Measurements from ENCODE around the gene FAM114A1.
A peak's percentile ranks its signal among the peaks of the same experiment; 100 is the strongest.
"Not testable (repeated sequence)": the region's sequence is repeated elsewhere in the genome, so short reads cannot be mapped to it uniquely, and the experiment has no call there.

FAM114A1 gene

GRCh38 chr4:38967260-38968095, 99.9 kb downstream of the FAM114A1 start:
- DNase-seq (ENCODE audit: low read depth in 2 of 2): no peak

DNA sequence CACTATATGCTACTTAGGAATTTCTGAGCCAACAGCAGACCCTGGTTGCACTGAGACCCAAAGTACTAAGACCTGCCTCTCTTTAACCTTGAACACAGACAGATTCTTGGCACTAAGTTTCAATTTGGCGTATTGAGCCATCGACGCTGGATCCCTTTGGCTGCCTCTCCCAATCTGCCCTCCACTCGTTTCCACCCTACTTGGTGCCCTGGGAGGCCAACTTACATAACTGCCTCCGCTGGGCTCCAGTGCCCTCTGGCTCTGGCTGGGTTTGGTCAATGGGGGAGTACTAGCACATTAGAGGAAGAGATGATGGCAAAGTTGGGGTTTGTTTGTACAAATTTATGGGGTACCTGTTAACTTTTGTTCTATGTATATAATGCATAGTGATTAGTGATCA, 101.1 kb downstream of the FAM114A1 start:
- no peak for DNase-seq (ENCODE audit: low read depth in 2 of 2)

- DNase-seq (ENCODE audit: low read depth in 2 of 2): no peak
These were observed 108.7 kb downstream of the FAM114A1 start for GRCh38 chr4:38976308-38976707.

- no peak for DNase-seq (ENCODE audit: low read depth in 2 of 2)
These were observed 111.5 kb downstream of the FAM114A1 start for GRCh38 chr4:38979081-38979480.

DNA sequence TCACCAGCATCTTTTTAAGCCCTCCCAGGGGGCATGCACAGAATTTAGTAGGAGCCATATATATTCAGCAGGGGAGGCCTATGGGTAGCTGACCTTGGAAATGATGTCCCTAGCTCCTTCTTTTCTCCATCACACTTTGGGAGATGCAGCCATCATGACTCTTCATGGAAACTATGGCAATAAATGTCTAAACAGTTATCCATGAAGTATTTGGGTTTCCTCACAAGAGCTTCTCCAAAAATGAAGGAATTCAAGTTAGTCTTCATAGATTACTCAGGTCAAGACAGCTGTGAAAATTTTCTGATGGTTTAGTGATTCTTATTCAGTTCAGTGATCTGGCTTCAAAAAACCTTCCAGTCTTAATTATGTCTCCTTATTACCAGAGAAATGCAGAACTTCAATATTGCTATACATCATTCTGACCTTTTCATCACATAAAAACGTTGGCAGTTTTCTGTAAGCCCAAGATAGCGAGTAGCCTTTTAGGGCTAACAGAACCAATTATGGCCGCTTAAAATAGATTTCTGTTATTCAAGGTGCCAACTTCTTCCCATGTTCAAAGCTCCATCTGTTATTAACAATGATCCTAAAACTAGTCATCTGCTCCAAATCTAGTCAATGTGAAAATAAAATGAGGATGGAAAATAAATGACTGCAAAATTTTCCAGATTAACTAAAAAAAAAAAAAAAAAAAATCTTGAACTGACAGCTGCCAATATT, 112.1 kb downstream of the FAM114A1 start:
- DNase-seq (ENCODE audit: low read depth in 2 of 2): no peak

GRCh38 chr4:38980903-38981676, 113.5 kb downstream of the FAM114A1 start:
- peak in 1 of 2 donors; percentile 2 for DNase-seq (ENCODE audit: low read depth in 2 of 2)

DNA sequence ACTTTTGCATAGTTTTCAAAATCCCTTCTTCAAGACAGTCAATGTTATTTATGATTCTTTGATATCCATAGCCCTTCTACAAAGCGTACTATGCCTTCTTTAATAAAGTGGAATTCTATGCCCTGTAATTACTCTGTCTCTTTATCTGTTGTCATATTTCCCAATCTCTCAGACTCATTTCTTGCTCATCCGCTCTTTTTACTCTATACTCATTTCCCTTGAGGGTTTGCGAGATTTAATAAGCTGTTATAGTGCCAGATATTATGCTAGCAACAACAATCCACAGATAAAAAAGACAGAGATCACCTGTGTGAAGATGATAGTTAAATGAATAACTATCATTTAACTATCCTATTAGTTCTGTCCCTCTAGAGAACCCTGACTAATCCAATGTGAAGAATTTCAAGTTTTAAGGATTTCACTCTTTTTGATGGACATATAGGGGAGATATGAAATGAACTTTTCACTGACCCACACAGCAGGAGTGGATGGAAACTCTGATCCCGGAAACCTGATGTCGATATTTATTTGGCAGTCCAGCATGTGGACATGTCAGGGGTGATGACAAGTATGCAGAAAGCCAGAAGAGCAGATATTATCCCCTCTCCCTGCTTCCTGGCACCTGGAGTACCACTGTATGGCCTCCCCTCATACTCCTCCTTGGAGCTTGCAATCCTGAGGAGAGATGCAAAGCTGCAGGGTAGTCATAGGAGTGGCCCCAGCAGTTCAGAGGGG, 114.9 kb downstream of the FAM114A1 start:
- DNase-seq (ENCODE audit: low read depth in 2 of 2): no peak

GRCh38 chr4:38983291-38983690, 115.7 kb downstream of the FAM114A1 start:
- DNase-seq (ENCODE audit: low read depth in 2 of 2): no peak

- no peak for DNase-seq (ENCODE audit: low read depth in 2 of 2)
These were observed 116.4 kb downstream of the FAM114A1 start for GRCh38 chr4:38983787-38984598.

GRCh38 chr4:38985410-38986100, 117.9 kb downstream of the FAM114A1 start:
- no peak for DNase-seq (ENCODE audit: low read depth in 2 of 2)

DNA sequence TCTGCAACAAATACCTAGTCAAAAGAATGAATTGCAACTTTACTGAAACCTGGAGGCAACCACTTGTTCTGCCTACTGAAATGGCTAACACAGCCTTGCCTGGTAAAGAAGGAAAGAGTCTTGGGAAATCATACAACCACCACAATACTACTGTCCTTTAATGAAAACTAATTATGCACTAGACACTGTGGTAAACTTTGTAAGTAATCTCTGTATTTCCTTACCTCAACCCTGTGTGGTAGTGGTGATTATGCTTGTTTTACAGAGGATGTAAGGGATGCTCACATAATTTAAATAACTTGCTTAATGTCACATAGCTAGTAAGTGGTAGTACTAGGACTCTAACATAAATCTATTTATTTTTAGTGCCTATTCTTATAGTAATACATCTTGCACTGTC, 119.9 kb downstream of the FAM114A1 start:
- no peak for DNase-seq (ENCODE audit: low read depth in 2 of 2)

- not testable (repeated sequence) for DNase-seq (ENCODE audit: low read depth in 2 of 2)
These were observed 120.7 kb downstream of the FAM114A1 start for GRCh38 chr4:38988353-38988752.

GRCh38 chr4:38989487-38989886, 121.9 kb downstream of the FAM114A1 start:
- no peak for DNase-seq (ENCODE audit: low read depth in 2 of 2)

GRCh38 chr4:38990241-38990640, 122.6 kb downstream of the FAM114A1 start:
- no peak for DNase-seq (ENCODE audit: low read depth in 2 of 2)

DNA sequence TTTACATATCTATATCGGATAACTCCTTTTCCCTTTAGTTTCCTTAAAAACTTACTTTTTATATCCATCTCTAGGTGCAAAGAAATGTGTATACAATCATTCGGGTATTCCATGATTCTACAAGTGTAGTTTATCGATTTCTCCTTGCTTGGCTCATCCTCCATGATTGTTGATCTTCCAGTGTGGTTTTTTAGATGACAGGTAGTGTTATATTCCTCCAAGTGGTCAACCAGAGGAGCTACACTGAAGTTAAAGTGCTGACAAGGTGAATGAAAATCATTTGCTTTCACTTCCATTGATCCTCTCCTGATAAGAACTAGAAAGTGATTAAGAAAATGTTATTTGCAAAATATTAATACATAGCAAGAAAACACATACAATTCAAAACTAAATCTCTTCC, 126.1 kb downstream of the FAM114A1 start:
- DNase-seq (ENCODE audit: low read depth in 2 of 2): no peak

GRCh38 chr4:38994135-38994534, 126.5 kb downstream of the FAM114A1 start:
- DNase-seq (ENCODE audit: low read depth in 2 of 2): no peak

Measured in stimulated activated CD8-positive, alpha-beta memory T cell treated with anti-CD3 and anti-CD28 coated beads, Interleukin-15, amount 100 ng/mL, for 48 hours (primary cell).